ENCODE results near the gene SLC25A25.

The SLC25A25 gene

GRCh38 chr9:128115187-128116103, 47.4 kb downstream of the SLC25A25 start:
- peak; percentile 77 for DNase-seq

GRCh38 chr9:128116104-128117083, 48.4 kb downstream of the SLC25A25 start:
- DNase-seq, result no peak

- peak; percentile 90 for DNase-seq
Measured at GRCh38 chr9:128117613-128118471, 49.8 kb downstream of the SLC25A25 start.

- DNase-seq, result no peak
Measured at GRCh38 chr9:128118472-128118857, 50.4 kb downstream of the SLC25A25 start.

GRCh38 chr9:128118971-128119665, 51.1 kb downstream of the SLC25A25 start:
- DNase-seq, result no peak

GRCh38 chr9:128120061-128120740, 52.2 kb downstream of the SLC25A25 start:
- DNase-seq, result no peak

GRCh38 chr9:128120741-128121465, 52.9 kb downstream of the SLC25A25 start:
- no peak for DNase-seq

GRCh38 chr9:128121466-128121810, 53.4 kb downstream of the SLC25A25 start:
- DNase-seq, result no peak

GRCh38 chr9:128121924-128122808, 54.1 kb downstream of the SLC25A25 start:
- DNase-seq, result no peak

GRCh38 chr9:128122809-128123175, 54.8 kb downstream of the SLC25A25 start:
- DNase-seq, result no peak

- DNase-seq, result no peak
Measured at GRCh38 chr9:128123451-128124080, 55.5 kb downstream of the SLC25A25 start.

- DNase-seq, result no peak
Measured at GRCh38 chr9:128124451-128124850, 56.4 kb downstream of the SLC25A25 start.

GRCh38 chr9:128124873-128125579, 57.0 kb downstream of the SLC25A25 start:
- peak; percentile 35 for DNase-seq

- no peak for DNase-seq
Measured at GRCh38 chr9:128125580-128126354, 57.7 kb downstream of the SLC25A25 start.

GRCh38 chr9:128127568-128127989, 59.5 kb downstream of the SLC25A25 start, which contains the start of gene PTGES2:
Gene PTGES2, minus strand, starts transcription at chr9:128127729. Its CDS starts 12 bp downstream, at chr9:128127717.
- peak; percentile 83 for DNase-seq

- peak; percentile 86 for DNase-seq
Measured at GRCh38 chr9:128127990-128128835, 60.2 kb downstream of the SLC25A25 start.
